GM10248 (cell line): Measurements from ENCODE around the gene RAB11FIP2.

Source experiments
- CTCF ChIA-PET: fragments of 300-600 bp; sonication (Branson Sonifier 250); formaldehyde crosslinking; extraction: SDS; loops from one replicate; lab custom pipeline; 2021; ENCODE audit warnings: antibody characterized with exemption; lab: Yijun Ruan, JAX
- POLR2A ChIA-PET: fragments of 350-650 bp; sonication (Branson Sonifier 250); formaldehyde crosslinking; extraction: SDS; loops from one replicate; lab custom pipeline; 2020; ENCODE audit warnings: antibody characterized with exemption; lab: Yijun Ruan, JAX
- DNase-seq: peaks from one replicate; pipeline ENCODE4 v3.0.0; 2012; ENCODE audit errors: extremely low spot score
- TF ChIP-seq, protein P1 (sequence below): IDR thresholded peaks from 2 replicates; pipeline ENCODE4 v1.5.1; 2012; ENCODE audit warnings: mild to moderate bottlenecking, low read depth; ENCODE audit errors: extremely low read depth, missing control alignments, control extremely low read depth

Gene RAB11FIP2

GRCh38 chr10:117980755-117981702 lies 65.7 kb downstream of the RAB11FIP2 start:
- no peak for DNase-seq
- POLR2A ChIA-PET, result no interaction called here
- TF ChIP-seq, protein P1, sequence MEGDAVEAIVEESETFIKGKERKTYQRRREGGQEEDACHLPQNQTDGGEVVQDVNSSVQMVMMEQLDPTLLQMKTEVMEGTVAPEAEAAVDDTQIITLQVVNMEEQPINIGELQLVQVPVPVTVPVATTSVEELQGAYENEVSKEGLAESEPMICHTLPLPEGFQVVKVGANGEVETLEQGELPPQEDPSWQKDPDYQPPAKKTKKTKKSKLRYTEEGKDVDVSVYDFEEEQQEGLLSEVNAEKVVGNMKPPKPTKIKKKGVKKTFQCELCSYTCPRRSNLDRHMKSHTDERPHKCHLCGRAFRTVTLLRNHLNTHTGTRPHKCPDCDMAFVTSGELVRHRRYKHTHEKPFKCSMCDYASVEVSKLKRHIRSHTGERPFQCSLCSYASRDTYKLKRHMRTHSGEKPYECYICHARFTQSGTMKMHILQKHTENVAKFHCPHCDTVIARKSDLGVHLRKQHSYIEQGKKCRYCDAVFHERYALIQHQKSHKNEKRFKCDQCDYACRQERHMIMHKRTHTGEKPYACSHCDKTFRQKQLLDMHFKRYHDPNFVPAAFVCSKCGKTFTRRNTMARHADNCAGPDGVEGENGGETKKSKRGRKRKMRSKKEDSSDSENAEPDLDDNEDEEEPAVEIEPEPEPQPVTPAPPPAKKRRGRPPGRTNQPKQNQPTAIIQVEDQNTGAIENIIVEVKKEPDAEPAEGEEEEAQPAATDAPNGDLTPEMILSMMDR, result no peak
- CTCF ChIA-PET, result interaction anchor here (1.0 kb wide), 1 partner anchor 11 kb away, joined by 3 read pairs; no protein-coding TSS in a partner anchor

- DNase-seq, result no peak
- POLR2A ChIA-PET, result no interaction called here
- CTCF ChIA-PET, result no interaction called here
- TF ChIP-seq, protein P1, result no peak
Measured at GRCh38 chr10:117980216-117980615, 66.5 kb downstream of the RAB11FIP2 start.

- TF ChIP-seq, protein P1, result no peak
- POLR2A ChIA-PET, result no interaction called here
- CTCF ChIA-PET, result no interaction called here
- DNase-seq, result no peak
Measured at GRCh38 chr10:117972168-117972837, 74.4 kb downstream of the RAB11FIP2 start.

DNA sequence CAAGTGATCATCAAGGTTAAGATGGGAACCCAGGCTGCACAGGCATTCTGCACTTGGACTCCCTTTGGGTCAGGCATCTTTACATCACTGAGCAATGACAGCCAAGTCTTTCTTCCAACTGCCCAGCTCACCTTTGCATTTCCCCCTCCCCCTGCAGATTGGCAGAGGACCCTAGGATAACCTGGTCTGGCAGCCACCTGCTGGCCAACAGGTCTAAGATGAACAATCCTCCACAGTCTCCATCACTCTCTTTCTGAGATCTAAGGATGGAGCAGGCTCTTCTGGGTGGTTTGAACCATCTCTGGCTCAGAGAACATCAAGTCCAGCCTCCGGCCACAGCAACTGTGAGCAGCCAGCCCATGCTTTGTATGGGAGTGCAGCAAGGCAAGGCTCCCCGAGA lies 75.8 kb downstream of the RAB11FIP2 start:
- ChIA-PET POLR2A (no interaction called here), CTCF (no interaction called here)
- TF ChIP-seq, protein P1, result no peak

DNA sequence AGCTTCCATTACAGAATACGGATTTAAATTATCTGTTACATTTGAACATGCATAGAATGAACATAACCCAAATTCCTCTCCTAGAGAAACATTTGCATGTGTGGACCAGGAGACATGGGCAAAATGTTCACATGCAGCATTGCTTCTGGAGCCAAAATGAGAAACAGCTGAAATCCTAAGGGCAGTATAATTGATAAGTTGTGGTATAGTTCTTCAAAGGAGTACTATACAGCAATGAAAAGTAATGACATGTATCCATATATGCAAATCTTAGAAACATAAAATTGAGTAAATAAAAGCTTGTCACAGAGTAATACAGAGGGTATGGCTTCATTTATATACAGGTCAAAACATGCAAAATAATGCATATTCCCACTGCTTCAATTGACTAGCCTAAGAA lies 77.1 kb downstream of the RAB11FIP2 start:
- CTCF ChIA-PET, result interaction anchor here (0.9 kb wide), 1 partner anchor 17 kb away, joined by 3 read pairs; no protein-coding TSS in a partner anchor

More for the DNA sequence above, 75.8 kb downstream of the RAB11FIP2 start:
- DNase-seq, result no peak

More for the DNA sequence above, 77.1 kb downstream of the RAB11FIP2 start:
- no peak for DNase-seq
- TF ChIP-seq, protein P1, result no peak
- POLR2A ChIA-PET, result no interaction called here
